ENCODE measurements around the gene FKTN.

The FKTN gene

GRCh38 chr9:105681313-105681712 is 123.4 kb downstream of the FKTN start:
- no peak for TF ChIP-seq ZFX (IDR thresholded peaks at IDR 0.05)
- TF ChIP-seq CTCF (conservative IDR thresholded peaks at IDR 0.05) = no peak
- no peak overlapping the region for H3K27ac ChIP-seq

GRCh38 chr9:105681724-105682123 is 123.8 kb downstream of the FKTN start:
- no peak overlapping the region for H3K27ac ChIP-seq
- TF ChIP-seq ZFX (IDR thresholded peaks at IDR 0.05) (no peak), CTCF (conservative IDR thresholded peaks at IDR 0.05) (no peak)

GRCh38 chr9:105683688-105684275 is 125.9 kb downstream of the FKTN start:
- no peak overlapping the region for H3K27ac ChIP-seq
- no peak for TF ChIP-seq CTCF (conservative IDR thresholded peaks at IDR 0.05)

GRCh38 chr9:105686936-105687335 is 129.0 kb downstream of the FKTN start:
- H3K27ac ChIP-seq = no peak overlapping the region
- no peak for TF ChIP-seq ZFX (IDR thresholded peaks at IDR 0.05)
- no peak for TF ChIP-seq CTCF (conservative IDR thresholded peaks at IDR 0.05)

Data from C4-2B (cell line).